H9 (cell line): ENCODE results near the gene FITM2. TPM values are rescaled to one million over a fixed set of nuclear protein-coding genes. Genes with fewer than 3 reads are reported as not detected.

Experiments
- DNase-seq: peaks from one replicate; pipeline ENCODE4 v3.0.0-alpha.2; 2017
- H2AFZ ChIP-seq: one replicate; pipeline ENCODE4 v1.6.1; 2013; ENCODE audit warnings: mild to moderate bottlenecking, low read length, control low read depth, moderate library complexity
- H2AK5ac ChIP-seq: 2 replicates; pipeline ENCODE4 v1.6.1; 2013; ENCODE audit warnings: low read length, control low read depth, mixed read lengths; ENCODE audit not compliant: insufficient read length
- H2BK120ac ChIP-seq: one replicate; pipeline ENCODE4 v1.6.1; 2013; ENCODE audit warnings: low read depth, mild to moderate bottlenecking, low read length, control low read depth, inconsistent platforms; ENCODE audit not compliant: poor library complexity, severe bottlenecking
- H2BK12ac ChIP-seq: 2 replicates; pipeline ENCODE4 v1.6.1; 2013; ENCODE audit warnings: low read length, control low read depth, mixed read lengths, low read depth; ENCODE audit not compliant: insufficient read length
- H2BK15ac ChIP-seq: 2 replicates; pipeline ENCODE4 v1.6.1; 2013; ENCODE audit warnings: low read depth, low read length, control low read depth
- H2BK20ac ChIP-seq: one replicate; pipeline ENCODE4 v1.6.1; 2013; ENCODE audit warnings: low read depth, mild to moderate bottlenecking, low read length, control low read depth, inconsistent platforms; ENCODE audit not compliant: poor library complexity, severe bottlenecking
- H2BK5ac ChIP-seq: 2 replicates; pipeline ENCODE4 v1.6.1; 2013; ENCODE audit warnings: low read length, control low read depth, mixed read lengths; ENCODE audit not compliant: insufficient read length
- H3K14ac ChIP-seq: 2 replicates; pipeline ENCODE4 v1.6.1; 2013; ENCODE audit warnings: low read length, control low read depth; ENCODE audit not compliant: insufficient read depth
- H3K18ac ChIP-seq: 2 replicates; pipeline ENCODE4 v1.6.1; 2013; ENCODE audit warnings: low read depth, mild to moderate bottlenecking, mixed read lengths, low read length, control low read depth; ENCODE audit not compliant: insufficient read length
- H3K23ac ChIP-seq: 2 replicates; pipeline ENCODE4 v1.6.1; 2013; ENCODE audit warnings: low read length, control low read depth, mixed read lengths, low read depth; ENCODE audit not compliant: insufficient read length
- H3K23me2 ChIP-seq: 2 replicates; pipeline ENCODE4 v1.6.1; 2013; ENCODE audit warnings: low read depth, mild to moderate bottlenecking, mixed read lengths, low read length, control low read depth; ENCODE audit not compliant: insufficient read length, poor library complexity, severe bottlenecking
- H3K27ac ChIP-seq: 2 replicates; pipeline ENCODE4 v1.5.1; 2013; ENCODE audit warnings: low read length, control low read depth, mixed read lengths, low read depth; ENCODE audit not compliant: insufficient read length
- H3K27me3 ChIP-seq: 2 replicates; pipeline ENCODE4 v1.6.1; 2013; ENCODE audit warnings: low read length, control low read depth, inconsistent platforms; ENCODE audit not compliant: insufficient read depth
- H3K4ac ChIP-seq: 2 replicates; pipeline ENCODE4 v1.6.1; 2013; ENCODE audit warnings: low read depth, mild to moderate bottlenecking, control low read depth, inconsistent platforms, low read length, moderate library complexity
- H3K4me1 ChIP-seq: 2 replicates; pipeline ENCODE4 v1.6.1; 2013; ENCODE audit warnings: low read length, control low read depth, inconsistent platforms; ENCODE audit not compliant: insufficient read depth
- H3K4me2 ChIP-seq: 2 replicates; pipeline ENCODE4 v1.6.1; 2013; ENCODE audit warnings: low read length, control low read depth, mixed read lengths; ENCODE audit not compliant: insufficient read length, insufficient read depth
- H3K56ac ChIP-seq: 2 replicates; pipeline ENCODE4 v1.6.1; 2013; ENCODE audit warnings: low read depth, mild to moderate bottlenecking, mixed read lengths, low read length, control low read depth; ENCODE audit not compliant: insufficient read length
- H3K79me1 ChIP-seq: 2 replicates; pipeline ENCODE4 v1.6.1; 2013; ENCODE audit warnings: low read depth, mild to moderate bottlenecking, moderate library complexity, low read length, control low read depth, inconsistent platforms; ENCODE audit not compliant: insufficient read depth, poor library complexity, severe bottlenecking
- H3K79me2 ChIP-seq: 2 replicates; pipeline ENCODE4 v1.6.1; 2013; ENCODE audit warnings: low read length, control low read depth, inconsistent platforms; ENCODE audit not compliant: insufficient read depth
- H3K9ac ChIP-seq: 2 replicates; pipeline ENCODE4 v1.6.1; 2013; ENCODE audit warnings: low read length, control low read depth, mixed read lengths; ENCODE audit not compliant: insufficient read length; ENCODE audit errors: extremely low read depth
- H3K9me3 ChIP-seq: one replicate; pipeline ENCODE4 v1.6.1; 2013; ENCODE audit warnings: low read depth, low read length, inconsistent platforms; ENCODE audit not compliant: control insufficient read depth
- H3T11ph ChIP-seq: one replicate; pipeline ENCODE4 v1.6.1; 2013; ENCODE audit warnings: mild to moderate bottlenecking, low read length, control low read depth, inconsistent platforms
- H4K20me1 ChIP-seq: one replicate; pipeline ENCODE4 v1.6.1; 2013; ENCODE audit not compliant: control insufficient read depth, insufficient read length, insufficient read depth
- H4K5ac ChIP-seq: 2 replicates; pipeline ENCODE4 v1.6.1; 2013; ENCODE audit warnings: low read depth, mild to moderate bottlenecking, mixed read lengths, low read length, control low read depth; ENCODE audit not compliant: insufficient read length
- H4K8ac ChIP-seq: replicated peaks from 2 replicates; pipeline ENCODE4 v1.6.1; 2013; ENCODE audit warnings: low read length, control low read depth, mixed read lengths, low read depth; ENCODE audit not compliant: insufficient read length
- H4K91ac ChIP-seq: 2 replicates; pipeline ENCODE4 v1.6.1; 2013; ENCODE audit warnings: low read depth, mild to moderate bottlenecking, moderate library complexity, mixed read lengths, low read length, control low read depth; ENCODE audit not compliant: insufficient read length
- H3K27ac Mint-ChIP-seq, 3 experiments: 2 replicates in 2 of 3; 3 replicates in 1 of 3; pipeline ENCODE4 v1.8.0; 2020 to 2021; ENCODE audit warnings: mixed read lengths in 3 of 3, mild to moderate bottlenecking in 1 of 3, moderate library complexity in 1 of 3
- H3K27me3 Mint-ChIP-seq: 2 replicates; pipeline ENCODE4 v1.8.0; 2021; ENCODE audit warnings: low read depth, mild to moderate bottlenecking, moderate library complexity, mixed read lengths
- H3K36me3 Mint-ChIP-seq, 3 experiments: 2 replicates in 2 of 3; 3 replicates in 1 of 3; pipeline ENCODE4 v1.8.0; 2020 to 2021; ENCODE audit warnings: low read depth in 3 of 3, mixed read lengths in 3 of 3; ENCODE audit not compliant: insufficient read depth in 1 of 3
- H3K4me1 Mint-ChIP-seq, 2 experiments: 2 replicates each; pipeline ENCODE4 v1.8.0; 2020; ENCODE audit warnings: mixed read lengths in 2 of 2
- H3K4me3 Mint-ChIP-seq, 2 experiments: 2 replicates in 1 of 2; 3 replicates in 1 of 2; pipeline ENCODE4 v1.8.0; 2020 to 2021; ENCODE audit warnings: mild to moderate bottlenecking in 2 of 2, mixed read lengths in 2 of 2, moderate library complexity in 1 of 2
- H3K9me3 Mint-ChIP-seq, 2 experiments: 2 replicates in 1 of 2; 3 replicates in 1 of 2; pipeline ENCODE4 v1.8.0; 2020; ENCODE audit warnings: mild to moderate bottlenecking in 2 of 2, mixed read lengths in 2 of 2, moderate library complexity in 1 of 2
- CTCF ChIP-seq: fragments of 200-600 bp; sonication (generic); conservative IDR thresholded peaks from 3 replicates; pipeline ENCODE4 v1.8.0; 2021; ENCODE audit warnings: antibody characterized with exemption, mild to moderate bottlenecking
- WGBS: extraction: QIAGEN DNeasy Blood & Tissue Kit; methylation state at CpG from one replicate; pipeline ENCODE4 v1.1.7; 2013; ENCODE audit warnings: missing lambda C conversion rate, low lambda C conversion rate, mixed read lengths; ENCODE audit not compliant: insufficient read length; ENCODE audit errors: extremely low coverage; 5-methylcytosine and 5-hydroxymethylcytosine counted together
- total RNA-seq: library from RNA; stranded (reverse); gene quantifications from 2 replicates; pipeline ENCODE4 v1.2.1, GENCODE V29; 2021

FITM2 gene
- total RNA-seq, 1 experiment from 2014 or later: 1.7 TPM

- no CpG with 5 or more reads among the region's 4 CpGs for WGBS
- no peaks in the 10 kb centered on the region for H3K27me3 ChIP-seq
- H3K18ac ChIP-seq: no peak overlapping the region
- no peak overlapping the region for H4K8ac ChIP-seq
- no peak overlapping the region for H2BK5ac ChIP-seq
- H3K9ac ChIP-seq: no peak overlapping the region
- no peak overlapping the region for H3K27ac ChIP-seq
- no peak for DNase-seq
- H2AFZ ChIP-seq: no peak overlapping the region
- H4K91ac ChIP-seq: no peak overlapping the region
- no peak overlapping the region for H3K23ac ChIP-seq
- H3K4me1 ChIP-seq: no peaks in the 10 kb centered on the region
- no peak overlapping the region for H3K56ac ChIP-seq
- Mint-ChIP-seq H3K27ac (no peak overlapping the region; a peak in 1 of 7 replicates), H3K4me3 (no peak overlapping the region), H3K4me1 (peaks cover 15 to 20% of the 10 kb centered on the region in 2 experiments), H3K27me3 (no peaks in the 10 kb centered on the region), H3K9me3 (no peaks in the 10 kb centered on the region), H3K36me3 (no peaks in the 10 kb centered on the region)
- H3K79me1 ChIP-seq: no peaks in the 10 kb centered on the region
- no peak overlapping the region for H4K5ac ChIP-seq
- H2BK15ac ChIP-seq: no peak overlapping the region
- no peak overlapping the region for H2BK12ac ChIP-seq
- no peak overlapping the region for H2AK5ac ChIP-seq
- no peak overlapping the region for H3K4me2 ChIP-seq
- no peaks in the 10 kb centered on the region for H3K23me2 ChIP-seq
- H3K79me2 ChIP-seq: no peaks in the 10 kb centered on the region
- no peak for TF ChIP-seq CTCF
- H3K14ac ChIP-seq: no peak overlapping the region
- no peak overlapping the region for H3K4ac ChIP-seq
- H3K9me3 ChIP-seq: no peaks in the 10 kb centered on the region
- no peak overlapping the region for H2BK120ac ChIP-seq
- H3T11ph ChIP-seq: no peak overlapping the region
- H2BK20ac ChIP-seq: no peak overlapping the region
- no peaks in the 10 kb centered on the region for H4K20me1 ChIP-seq
Observed at GRCh38 chr20:44334709-44335108, 23.7 kb upstream of the FITM2 start.
